Panc1 (cell line): ENCODE measurements around the gene NUP50. TPM values are rescaled to one million over a fixed set of nuclear protein-coding genes. Genes with fewer than 3 reads are reported as not detected.

ENCODE experiments used
- ATAC-seq: fragments of 200-7000 bp; cut with Tn5 transposase; 2 replicates; pipeline ENCODE4 v1.9.1; 2020; ENCODE audit warnings: mild to moderate bottlenecking, moderate library complexity
- BruUV-seq: library from RNA; stranded (reverse); fragments of 400-500 nt; replicated peaks from 2 replicates; lab custom pipeline; 2021; lab: Mats Ljungman, UMichigan
- CTCF ChIA-PET: fragments of 300-600 bp; sonication (Branson Sonifier 250); formaldehyde crosslinking; loops from one replicate; lab custom pipeline; 2022; ENCODE audit warnings: antibody characterized with exemption; lab: Charles Lee
- POLR2A ChIA-PET: fragments of 300-600 bp; sonication (Branson Sonifier 250); formaldehyde crosslinking; loops from one replicate; lab custom pipeline; 2022; ENCODE audit warnings: antibody characterized with exemption; lab: Charles Lee
- DNase-seq: peaks from one replicate; pipeline ENCODE4 v3.0.0-alpha.2; 2010; ENCODE audit warnings: low read depth, low spot score
- H3K27ac ChIP-seq: 2 replicates; pipeline ENCODE4 v1.5.1; 2011; ENCODE audit warnings: mild to moderate bottlenecking, low read length, inconsistent platforms
- H3K27me3 ChIP-seq: fragments of 200-500 bp; sonication (Bioruptor generic); 2 replicates; pipeline ENCODE4 v1.6.0; 2014; ENCODE audit warnings: low read length, inconsistent platforms; ENCODE audit not compliant: control insufficient read depth, insufficient read depth
- H3K36me3 ChIP-seq: fragments of 200-500 bp; sonication (Bioruptor generic); 2 replicates; pipeline ENCODE4 v1.5.1; 2014; ENCODE audit warnings: inconsistent platforms, mild to moderate bottlenecking, low read length, moderate library complexity; ENCODE audit not compliant: control insufficient read depth, insufficient read depth
- H3K4me1 ChIP-seq: 2 replicates; pipeline ENCODE4 v1.5.1; 2011; ENCODE audit warnings: inconsistent platforms, mild to moderate bottlenecking, low read length, moderate library complexity; ENCODE audit not compliant: control insufficient read depth, insufficient read depth
- H3K4me3 ChIP-seq, 2 experiments: 2 replicates each; pipeline ENCODE4 v1.5.1; 2011 to 2012; ENCODE audit warnings: low read depth in 2 of 2, low read length in 2 of 2, mild to moderate bottlenecking in 2 of 2, inconsistent platforms in 1 of 2, moderate library complexity in 1 of 2
- H3K9me3 ChIP-seq: fragments of 200-500 bp; sonication (Bioruptor generic); 2 replicates; pipeline ENCODE4 v1.5.1; 2014; ENCODE audit warnings: low read depth, mild to moderate bottlenecking, inconsistent platforms, low read length, moderate library complexity; ENCODE audit not compliant: control insufficient read depth, insufficient read depth
- CTCF ChIP-seq: fragments of 450-650 bp; IDR thresholded peaks from 2 replicates; pipeline ENCODE4 v1.5.1; 2017; ENCODE audit warnings: mild to moderate bottlenecking
- POLR2AphosphoS5 ChIP-seq: IDR thresholded peaks from 2 replicates; pipeline ENCODE4 v1.6.1; 2012; ENCODE audit warnings: mild to moderate bottlenecking, low read depth, low read length, moderate library complexity
- REST ChIP-seq, 2 experiments: IDR thresholded peaks; 2 replicates each; pipeline ENCODE4 v1.6.1; 2011 to 2012; ENCODE audit warnings: low read depth in 2 of 2, control low read depth in 1 of 2, low read length in 1 of 2, mild to moderate bottlenecking in 1 of 2, moderate library complexity in 1 of 2; ENCODE audit not compliant: insufficient read depth in 1 of 2
- SIN3A ChIP-seq: IDR thresholded peaks from 2 replicates; pipeline ENCODE4 v1.6.1; 2012; ENCODE audit warnings: low read depth, mild to moderate bottlenecking, low read length, moderate library complexity, borderline replicate concordance; ENCODE audit not compliant: insufficient read depth
- TCF7L2 ChIP-seq: IDR thresholded peaks from 2 replicates; pipeline ENCODE4 v1.6.1; 2011; ENCODE audit warnings: mild to moderate bottlenecking, low read depth, low read length, inconsistent platforms
- in situ Hi-C: cut with HindIII; loops from 2 replicates; pipeline ENCODE4 v1.10.0; 2016; ENCODE audit warnings: low sequenced_read_pairs, low pct_unique_long_range_greater_than_20kb
- intact Hi-C: fragments of 100-400 bp; cut with micrococcal nuclease; formaldehyde crosslinking; loops from one replicate; pipeline ENCODE4 v1.10.0; 2022; ENCODE audit not compliant: unreplicated experiment
- total RNA-seq: library from RNA; stranded (reverse); gene quantifications from one replicate; pipeline ENCODE4 v1.2.1, GENCODE V29; 2021; ENCODE audit not compliant: unreplicated experiment

NUP50 gene
- total RNA-seq, 1 experiment from 2014 or later, result 52.1 TPM

GRCh38 chr22:45212306-45212709 is 48.6 kb downstream of the NUP50 start:
- Histone ChIP-seq H3K27me3 (no peaks in the 10 kb centered on the region), H3K36me3 (no peaks in the 10 kb centered on the region), H3K27ac (peak overlapping the region; percentile 72), H3K4me1 (peaks cover 16% of the 10 kb centered on the region), H3K9me3 (no peaks in the 10 kb centered on the region), H3K4me3 (peak overlapping the region; percentile 33 to 59)
- ATAC-seq (peak; percentile 67), DNase-seq (no peak)
- CTCF ChIA-PET, result interaction anchor here (0.7 kb wide), 1 partner anchor 22 kb away, joined by 3 read pairs; no protein-coding TSS in a partner anchor
- intact Hi-C loops (no loop called here), in situ Hi-C loops (no loop called here)
- POLR2A ChIA-PET, result no interaction called here
- TF ChIP-seq SIN3A (no peak), REST (IDR thresholded peaks at IDR 0.05; ENCODE audit: insufficient read depth in 1 of 2, low read depth in 2 of 2, low read length in 1 of 2) (no peak), POLR2AphosphoS5 (no peak), CTCF (no peak), TCF7L2 (no peak)
- BruUV-seq, result no TSS peak

GRCh38 chr22:45212992-45213751 is 49.4 kb downstream of the NUP50 start:
- H3K4me3 ChIP-seq, result peak overlapping the region; percentile 33 to 59
- H3K27me3 ChIP-seq, result no peaks in the 10 kb centered on the region
- no peaks in the 10 kb centered on the region for H3K36me3 ChIP-seq
- peaks cover 16% of the 10 kb centered on the region for H3K4me1 ChIP-seq
- peak overlapping the region; percentile 72 for H3K27ac ChIP-seq
- H3K9me3 ChIP-seq, result no peaks in the 10 kb centered on the region
- BruUV-seq, result no TSS peak
- TF ChIP-seq POLR2AphosphoS5 (no peak), TCF7L2 (no peak)
- ChIA-PET CTCF (interaction anchor here (0.7 kb wide), 1 partner anchor 21 kb away, joined by 3 read pairs; no protein-coding TSS in a partner anchor), POLR2A (no interaction called here)
- intact Hi-C loops (no loop called here), in situ Hi-C loops (no loop called here)
- peak; percentile 53 for ATAC-seq
- DNase-seq, result no peak
